Stimulated activated CD8-positive, alpha-beta memory T cell treated with anti-CD3 and anti-CD28 coated beads, Interleukin-2, amount 100 ng/mL, for 48 hours (primary cell): ENCODE data around the gene HTRA1.

ENCODE experiments used
- DNase-seq, 2 donors: peaks; one replicate each; pipeline ENCODE4 v3.0.0-alpha.2; 2020; ENCODE audit warnings: low read depth in 2 of 2

Gene HTRA1

DNA sequence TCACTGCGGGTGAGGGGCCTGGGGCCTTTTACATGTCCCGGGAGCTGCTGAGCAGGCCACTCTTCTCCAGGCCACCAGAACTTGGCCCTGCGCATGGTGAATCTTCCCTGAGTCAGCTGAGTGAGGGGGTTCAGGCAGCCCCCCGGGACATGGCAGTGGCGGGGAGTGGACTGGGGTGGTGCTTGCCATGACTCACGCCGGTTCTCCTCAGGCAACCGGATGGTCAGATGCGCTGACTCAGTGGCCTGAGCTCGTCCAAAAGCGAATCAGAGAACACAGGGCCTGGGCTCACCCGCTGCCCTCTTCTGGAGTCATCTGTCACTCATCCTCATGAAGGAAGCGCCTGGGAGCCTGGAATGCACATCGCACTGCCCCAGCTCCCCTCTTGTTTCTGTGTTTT lies 33.5 kb downstream of the HTRA1 start:
- no peak for DNase-seq

DNA sequence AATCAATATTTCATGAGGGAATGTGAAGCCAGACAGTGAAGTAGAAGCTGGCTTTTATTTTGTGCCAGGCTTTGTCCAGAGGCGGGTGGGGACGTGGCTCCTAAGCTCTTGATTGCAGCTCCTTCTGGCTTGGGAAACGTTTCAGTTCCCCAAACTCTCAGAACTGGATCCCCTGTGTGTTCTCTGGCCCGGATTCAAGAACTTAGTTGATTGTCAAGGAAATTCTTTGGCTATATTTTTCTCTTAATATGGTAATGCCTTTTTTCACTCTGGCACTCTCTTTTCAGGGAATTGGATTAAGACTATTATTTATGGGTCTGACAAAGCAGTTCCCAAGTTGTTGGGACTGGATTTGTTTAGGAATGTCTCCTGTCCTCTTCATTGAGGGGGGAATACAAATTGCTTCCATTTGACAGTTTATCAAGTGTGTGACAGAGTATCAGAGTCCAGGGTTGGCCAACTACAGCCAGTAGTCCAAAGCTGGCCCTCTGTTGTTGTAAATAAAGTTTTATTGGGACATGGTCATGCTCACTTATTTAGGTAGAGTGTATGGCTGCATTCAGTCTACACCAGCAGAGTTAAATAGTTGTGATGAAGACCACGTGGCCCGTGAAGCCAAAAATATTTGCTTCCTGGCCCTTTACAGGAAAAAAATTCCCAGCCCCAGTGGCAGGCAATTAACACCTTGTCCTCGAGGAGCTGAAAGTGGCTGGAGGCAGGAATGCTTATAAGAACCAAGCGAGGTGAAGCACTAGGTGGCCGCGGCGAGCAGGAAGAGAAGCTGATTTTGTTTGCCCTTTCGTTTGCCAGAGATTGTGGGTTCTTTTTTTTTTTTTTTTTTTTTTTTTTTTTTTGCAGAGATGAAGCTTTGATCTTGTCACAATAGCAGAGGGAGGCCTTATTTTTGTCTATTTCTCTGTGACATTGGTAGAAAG lies 34.3 kb downstream of the HTRA1 start:
- no peak for DNase-seq

DNA sequence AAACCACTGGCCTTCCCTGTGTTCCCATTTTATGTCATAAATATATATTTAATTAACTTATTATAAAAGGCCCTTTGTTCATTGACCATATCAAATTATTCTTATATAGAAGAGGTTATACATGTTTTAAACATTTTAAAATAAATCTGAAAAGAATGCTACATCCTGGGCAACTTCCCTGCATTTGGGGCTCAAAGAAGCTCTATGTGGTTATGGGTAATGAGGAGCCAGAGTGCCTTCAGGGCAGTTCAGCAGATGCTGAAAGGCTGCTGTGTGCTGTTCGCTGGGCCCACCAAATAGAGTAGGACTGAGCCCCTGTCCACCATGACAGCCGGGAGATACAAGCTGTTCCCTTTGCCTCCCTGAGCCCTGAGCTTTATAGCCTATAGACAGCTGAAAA lies 35.9 kb downstream of the HTRA1 start:
- no peak for DNase-seq

DNA sequence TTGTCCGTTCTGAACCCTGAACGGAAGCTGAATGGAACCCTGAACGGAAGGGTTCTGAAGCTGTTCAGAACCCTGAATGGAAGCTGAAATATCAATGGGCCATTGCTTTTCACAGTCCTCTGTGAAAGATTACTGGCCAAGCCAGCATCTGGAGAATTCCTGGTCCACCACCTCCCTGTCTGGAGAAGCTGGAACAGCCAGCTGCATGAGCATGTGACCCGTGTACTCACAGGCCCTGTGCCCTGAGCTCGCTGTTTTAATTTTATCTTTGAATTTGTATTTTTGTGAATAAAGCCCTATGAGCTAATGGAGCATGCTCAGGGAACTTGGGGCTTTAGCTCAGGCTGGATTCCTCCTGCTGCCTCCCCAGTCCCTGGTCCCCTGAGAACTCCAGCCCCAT lies 37.2 kb downstream of the HTRA1 start:
- DNase-seq: no peak

DNA sequence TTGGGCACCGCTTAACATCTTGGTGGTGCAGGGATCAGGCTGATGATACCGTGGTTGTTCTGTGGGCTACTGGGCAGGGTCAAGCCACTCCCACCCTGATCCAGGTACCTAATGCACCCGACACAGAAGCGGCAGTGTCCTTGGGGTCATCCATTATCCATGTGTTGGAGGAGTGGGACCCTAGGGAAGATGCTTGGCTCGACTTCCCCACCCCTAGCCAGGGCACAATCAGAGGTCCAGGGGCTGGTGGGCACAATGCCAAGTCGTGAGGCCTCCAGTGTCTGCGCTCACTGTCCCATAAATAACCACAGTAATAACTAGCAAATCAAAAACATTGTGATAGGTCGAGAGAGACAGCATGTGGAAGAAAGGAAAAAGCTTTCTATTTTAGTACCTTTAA lies 37.7 kb downstream of the HTRA1 start:
- DNase-seq: no peak

DNA sequence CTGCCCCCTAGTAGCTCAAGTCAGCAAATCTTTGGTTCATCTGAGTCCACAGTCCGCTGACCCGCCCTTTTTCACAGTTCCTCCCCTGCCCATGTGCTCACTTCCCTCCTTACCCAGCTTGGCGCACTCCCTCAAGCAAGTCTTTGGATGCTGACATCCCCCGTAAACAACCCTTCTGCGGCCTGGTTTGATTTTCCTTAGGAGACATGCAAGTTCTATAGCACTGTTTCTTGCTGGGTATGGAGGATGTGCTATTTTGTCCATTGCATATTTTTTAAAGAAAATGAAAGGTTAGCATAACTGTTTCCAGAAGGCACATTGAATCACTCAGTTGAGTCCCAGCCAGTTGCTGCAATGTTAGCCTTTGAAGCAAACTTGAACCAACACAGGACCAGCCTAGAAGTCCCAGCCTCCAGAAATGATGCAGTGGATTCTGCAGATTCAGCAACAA lies 38.2 kb downstream of the HTRA1 start:
- no peak for DNase-seq

- DNase-seq: no peak
Observed at GRCh38 chr10:122500194-122500593, 38.8 kb downstream of the HTRA1 start.

- no peak for DNase-seq
Observed at GRCh38 chr10:122500726-122501125, 39.4 kb downstream of the HTRA1 start.

GRCh38 chr10:122503012-122503411 lies 41.7 kb downstream of the HTRA1 start:
- no peak for DNase-seq

DNA sequence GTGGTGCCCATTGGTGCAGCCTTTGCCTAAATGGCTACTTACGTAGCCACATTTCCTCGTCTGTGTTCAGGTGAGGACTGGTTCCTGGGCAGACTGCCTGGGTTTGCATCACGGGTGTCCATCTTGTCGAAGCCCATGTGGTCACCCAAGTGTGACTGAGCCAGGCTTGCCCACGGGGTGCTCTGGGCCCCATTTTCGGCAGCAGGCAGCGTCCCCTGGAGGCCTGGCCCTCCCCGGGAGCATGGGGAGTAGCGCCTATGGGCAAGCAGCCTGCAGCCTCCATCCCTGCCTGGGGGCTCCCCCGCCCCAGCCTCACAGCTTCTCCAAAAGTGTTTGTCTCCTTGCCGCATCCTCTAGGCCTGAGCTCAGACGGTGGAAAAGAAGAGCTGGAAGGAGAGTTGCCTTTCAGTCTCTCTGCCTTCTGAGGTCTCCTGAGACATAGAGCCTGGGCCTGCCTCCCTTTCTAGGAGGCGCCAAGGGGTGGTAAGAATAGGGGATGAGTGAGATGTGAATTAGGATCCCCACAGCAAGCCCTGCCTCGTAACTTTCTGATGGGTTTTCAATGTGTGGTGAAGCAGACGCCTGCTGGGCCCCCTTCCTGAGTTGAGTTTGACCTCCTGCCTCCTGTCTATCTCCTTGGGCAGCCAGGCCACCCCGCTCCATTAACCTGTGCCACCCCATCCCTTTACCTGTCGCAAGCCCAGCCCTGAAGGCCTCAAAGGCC lies 42.7 kb downstream of the HTRA1 start:
- no peak for DNase-seq

GRCh38 chr10:122504610-122504950 lies 43.2 kb downstream of the HTRA1 start:
- DNase-seq: no peak

DNA sequence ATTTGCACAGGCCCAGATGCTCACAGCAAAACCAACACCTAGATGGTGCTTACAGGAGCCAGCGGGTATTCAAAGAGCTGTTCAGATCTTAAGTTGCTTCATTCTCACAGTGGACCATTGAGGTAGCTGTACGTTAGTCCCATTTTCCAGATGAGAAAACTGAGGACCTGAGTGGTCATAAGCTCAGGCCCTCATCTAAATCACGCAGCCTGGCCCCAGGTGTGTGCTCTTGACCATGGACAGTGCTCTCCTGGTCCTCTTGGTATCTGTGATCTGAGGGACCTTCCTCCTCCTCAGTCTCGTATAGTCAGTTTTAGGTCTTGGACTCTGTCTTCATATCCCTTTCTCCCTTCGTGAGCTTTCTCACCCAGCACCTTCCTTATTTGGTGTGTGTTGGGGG lies 43.7 kb downstream of the HTRA1 start:
- DNase-seq: no peak

GRCh38 chr10:122505885-122506645 lies 44.7 kb downstream of the HTRA1 start:
- DNase-seq: no peak

GRCh38 chr10:122507616-122508015 lies 46.3 kb downstream of the HTRA1 start:
- DNase-seq: no peak

DNA sequence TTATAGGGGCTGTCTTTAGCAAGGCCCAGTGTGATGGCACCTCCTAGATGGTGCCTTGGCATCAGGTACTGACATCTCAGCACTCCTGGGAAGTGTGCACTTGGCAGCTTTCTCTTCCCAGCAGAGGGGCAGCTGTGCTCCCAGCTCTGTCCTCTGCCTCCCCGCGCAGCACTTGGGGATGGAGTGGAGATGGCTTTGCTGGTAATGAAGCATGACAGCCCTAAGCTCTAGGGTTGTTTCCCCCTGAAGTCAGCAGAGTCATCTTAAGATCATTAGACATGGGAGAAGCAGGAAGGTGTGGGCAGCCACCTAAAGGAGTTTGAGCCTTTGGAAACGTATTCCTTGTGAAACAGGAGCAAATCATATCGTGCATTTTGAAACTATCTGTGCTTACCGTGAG lies 46.7 kb downstream of the HTRA1 start:
- no peak for DNase-seq

DNA sequence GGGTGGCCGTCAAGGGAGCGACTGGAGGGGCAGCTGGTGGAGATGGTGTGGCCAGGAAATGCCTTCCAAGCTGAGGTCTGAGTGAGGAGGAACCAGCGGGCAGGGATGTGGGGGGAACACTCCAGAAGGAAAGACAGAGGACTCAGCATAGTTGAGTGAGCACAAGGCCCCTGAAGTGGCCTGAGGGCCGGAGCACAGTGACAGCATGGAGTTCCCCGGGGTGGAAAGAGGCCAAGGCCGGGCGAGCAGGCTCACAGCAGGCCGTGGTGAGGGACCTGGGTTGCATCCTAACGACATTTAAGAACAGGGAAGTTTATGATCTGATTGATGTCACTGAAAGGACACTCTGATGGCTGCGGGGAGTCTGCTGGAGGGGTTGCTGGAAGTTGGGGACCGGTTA lies 48.0 kb downstream of the HTRA1 start:
- no peak for DNase-seq

GRCh38 chr10:122510326-122510725 lies 49.0 kb downstream of the HTRA1 start:
- no peak for DNase-seq

DNA sequence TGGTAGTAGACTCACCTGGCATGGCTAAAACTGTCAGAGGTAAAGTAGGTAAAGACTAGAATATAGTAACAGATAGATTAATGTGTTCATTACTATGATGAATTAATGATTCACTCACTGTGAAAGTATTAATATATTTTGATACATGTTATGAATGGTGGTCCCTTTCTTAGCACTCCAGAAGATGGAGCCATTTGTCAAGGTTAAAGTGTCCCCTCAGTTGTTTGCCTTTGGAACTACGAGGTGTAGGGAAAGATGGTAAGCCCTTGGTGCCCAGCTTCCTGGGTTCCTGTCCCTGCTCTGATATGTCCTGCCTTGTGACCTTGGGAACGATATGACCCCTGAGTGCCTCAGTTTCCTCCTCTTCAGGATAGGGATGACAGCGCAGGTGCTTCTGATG lies 49.4 kb downstream of the HTRA1 start:
- DNase-seq: no peak

DNA sequence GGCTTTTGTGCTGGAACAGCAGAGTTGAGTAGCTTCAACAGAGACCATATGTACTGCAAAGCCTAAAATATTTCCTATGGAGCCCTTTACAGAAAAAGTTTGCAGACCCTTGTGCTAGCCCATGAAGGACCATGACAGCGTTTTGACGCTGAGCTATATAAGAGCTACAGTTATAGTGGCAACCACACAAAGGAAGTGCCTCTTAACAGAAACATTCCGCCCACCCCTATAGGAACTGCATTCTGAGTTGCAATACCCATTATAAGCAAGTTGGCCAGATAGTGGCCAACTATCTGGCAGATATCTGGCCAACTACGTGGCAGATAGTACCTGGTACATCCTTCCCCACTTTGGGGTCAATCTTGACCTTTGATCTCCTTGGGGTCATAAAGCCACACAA lies 51.7 kb downstream of the HTRA1 start:
- no peak for DNase-seq

DNA sequence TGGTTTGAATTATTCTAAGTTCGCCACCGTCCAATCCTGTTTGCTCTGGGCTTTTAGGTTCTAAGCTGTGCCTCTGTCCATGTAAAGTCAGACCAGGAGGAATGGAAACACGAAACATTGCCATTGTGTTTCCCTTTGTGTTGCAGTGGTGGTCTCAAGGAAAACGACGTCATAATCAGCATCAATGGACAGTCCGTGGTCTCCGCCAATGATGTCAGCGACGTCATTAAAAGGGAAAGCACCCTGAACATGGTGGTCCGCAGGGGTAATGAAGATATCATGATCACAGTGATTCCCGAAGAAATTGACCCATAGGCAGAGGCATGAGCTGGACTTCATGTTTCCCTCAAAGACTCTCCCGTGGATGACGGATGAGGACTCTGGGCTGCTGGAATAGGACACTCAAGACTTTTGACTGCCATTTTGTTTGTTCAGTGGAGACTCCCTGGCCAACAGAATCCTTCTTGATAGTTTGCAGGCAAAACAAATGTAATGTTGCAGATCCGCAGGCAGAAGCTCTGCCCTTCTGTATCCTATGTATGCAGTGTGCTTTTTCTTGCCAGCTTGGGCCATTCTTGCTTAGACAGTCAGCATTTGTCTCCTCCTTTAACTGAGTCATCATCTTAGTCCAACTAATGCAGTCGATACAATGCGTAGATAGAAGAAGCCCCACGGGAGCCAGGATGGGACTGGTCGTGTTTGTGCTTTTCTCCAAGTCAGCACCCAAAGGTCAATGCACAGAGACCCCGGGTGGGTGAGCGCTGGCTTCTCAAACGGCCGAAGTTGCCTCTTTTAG lies 52.9 kb downstream of the HTRA1 start:
- no peak for DNase-seq

GRCh38 chr10:122515022-122515424 lies 53.7 kb downstream of the HTRA1 start:
- no peak for DNase-seq
